GM19099 (cell line): ENCODE measurements around the gene PAQR4.

ENCODE experiments used
- POLR2A ChIP-seq: IDR thresholded peaks from 3 replicates; pipeline ENCODE4 v1.6.1; 2011; ENCODE audit warnings: low read depth; ENCODE audit not compliant: insufficient read length; ENCODE audit errors: extremely low read depth

Gene PAQR4

DNA sequence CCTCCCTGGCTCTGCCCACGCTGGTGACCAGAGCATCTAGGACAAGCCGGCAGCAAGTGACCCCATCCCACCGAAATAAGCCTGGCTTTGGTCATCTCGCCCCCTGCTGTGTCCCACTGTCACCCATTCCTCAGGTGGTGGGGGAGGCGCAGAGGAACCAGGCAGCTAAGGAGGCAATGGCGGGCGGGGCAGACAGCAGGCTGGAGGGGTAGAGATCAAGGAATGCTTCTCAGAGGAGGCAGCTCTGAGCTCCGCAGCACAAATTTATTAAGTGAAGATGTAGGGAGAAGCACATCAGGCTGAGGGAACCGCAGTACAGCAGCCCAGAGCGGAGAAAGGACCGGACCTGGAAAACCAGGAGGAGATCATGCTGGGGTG lies 12.6 kb upstream of the PAQR4 start:
- TF ChIP-seq POLR2A, result no peak

DNA sequence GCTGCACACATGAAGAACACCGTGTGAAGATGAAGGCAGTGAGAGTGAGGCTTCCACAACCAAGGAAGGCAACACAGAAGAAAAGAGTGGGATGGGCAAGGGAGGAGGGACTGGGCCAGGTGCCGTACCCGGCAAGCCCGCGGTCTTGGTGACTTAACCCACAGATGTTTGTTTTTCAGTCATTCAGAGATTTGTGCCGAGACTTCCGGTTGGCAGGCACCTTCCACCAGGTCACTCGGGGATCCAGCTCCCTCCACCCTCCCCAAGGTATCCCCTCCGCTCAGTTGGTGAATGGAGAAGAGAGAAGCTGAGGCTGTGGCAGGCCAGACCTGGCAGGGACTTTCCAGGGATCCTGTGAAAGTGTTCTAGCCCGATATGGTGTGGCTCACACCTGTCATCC lies 9.9 kb upstream of the PAQR4 start:
- no peak for TF ChIP-seq POLR2A

- no peak for TF ChIP-seq POLR2A
Observed at GRCh38 chr16:2960183-2961010, 8.8 kb upstream of the PAQR4 start.

DNA sequence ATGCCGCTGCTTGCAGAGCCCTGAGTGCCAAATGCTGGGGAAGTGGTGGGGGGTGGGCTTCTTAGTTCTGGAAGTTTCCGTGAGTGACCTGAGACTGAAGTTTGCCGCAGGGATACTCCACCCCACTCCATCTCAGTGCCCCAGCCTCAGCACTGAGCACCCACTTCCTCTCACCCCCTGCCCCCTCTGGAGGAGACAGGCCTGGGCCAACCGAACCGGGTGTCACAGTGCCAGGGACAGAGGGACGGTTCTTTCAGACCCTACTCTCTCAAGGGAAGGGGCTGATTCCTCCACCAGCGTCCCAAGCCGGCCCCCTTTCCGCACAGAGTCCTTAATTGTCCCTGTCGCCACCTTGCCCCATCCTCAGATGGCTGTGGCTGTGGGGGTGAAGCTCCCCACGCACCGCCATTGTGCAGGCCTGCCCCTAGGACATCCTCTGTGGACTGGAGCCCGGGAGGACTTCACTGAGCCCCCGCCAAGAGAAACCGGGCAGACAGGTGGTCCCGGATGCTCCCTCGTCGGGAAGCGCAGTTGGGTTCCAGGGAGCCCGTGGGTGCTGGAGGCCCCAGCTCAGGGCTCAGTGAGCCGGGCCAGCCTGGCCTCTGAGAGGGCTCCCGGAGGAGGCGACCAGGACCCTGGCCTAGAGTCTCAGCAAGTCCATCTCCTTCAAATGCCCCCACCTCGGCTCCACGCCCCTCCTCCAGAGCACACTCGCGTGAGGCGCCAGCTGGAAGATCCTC lies 6.6 kb upstream of the PAQR4 start:
- TF ChIP-seq POLR2A, result no peak

DNA sequence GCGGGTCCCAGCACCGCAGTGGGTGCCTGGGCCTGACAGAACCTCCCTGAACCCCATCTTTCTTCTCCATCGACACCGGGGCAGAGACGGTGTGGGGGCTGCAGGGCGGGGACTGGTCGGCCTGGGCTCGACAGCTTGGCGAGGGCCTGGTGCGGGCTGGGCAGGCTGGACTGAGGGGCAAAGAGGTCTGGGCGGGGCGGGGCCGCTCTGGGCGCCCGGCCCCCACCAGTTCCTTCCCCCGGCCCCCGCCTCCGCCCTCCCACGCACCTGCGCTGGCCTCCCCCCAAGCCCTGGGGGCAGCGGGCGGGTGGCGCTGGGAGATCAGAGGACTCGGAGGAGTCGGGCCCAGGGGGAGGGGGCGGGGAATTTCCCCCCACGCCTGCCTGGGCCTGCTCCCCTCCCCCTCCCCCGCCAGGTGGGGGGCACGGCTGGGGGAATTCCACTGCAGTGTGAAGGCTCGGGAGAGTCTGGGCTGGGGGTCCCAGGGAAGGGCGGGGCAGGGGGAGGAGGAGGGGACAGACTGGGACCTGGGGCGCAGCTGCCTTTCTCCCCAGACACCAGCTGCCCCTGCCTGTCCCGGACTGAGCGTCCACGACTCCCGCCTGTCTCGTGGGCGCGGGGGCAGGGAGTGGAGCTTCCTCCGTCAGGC lies 6.0 kb upstream of the PAQR4 start:
- no peak for TF ChIP-seq POLR2A

GRCh38 chr16:2963723-2964474 lies 5.2 kb upstream of the PAQR4 start, which contains the start of gene KREMEN2:
Gene KREMEN2 (plus strand): TSS chr16:2964275. CDS start chr16:2964521, 246 bp downstream.
- peak; percentile 47 for TF ChIP-seq POLR2A

DNA sequence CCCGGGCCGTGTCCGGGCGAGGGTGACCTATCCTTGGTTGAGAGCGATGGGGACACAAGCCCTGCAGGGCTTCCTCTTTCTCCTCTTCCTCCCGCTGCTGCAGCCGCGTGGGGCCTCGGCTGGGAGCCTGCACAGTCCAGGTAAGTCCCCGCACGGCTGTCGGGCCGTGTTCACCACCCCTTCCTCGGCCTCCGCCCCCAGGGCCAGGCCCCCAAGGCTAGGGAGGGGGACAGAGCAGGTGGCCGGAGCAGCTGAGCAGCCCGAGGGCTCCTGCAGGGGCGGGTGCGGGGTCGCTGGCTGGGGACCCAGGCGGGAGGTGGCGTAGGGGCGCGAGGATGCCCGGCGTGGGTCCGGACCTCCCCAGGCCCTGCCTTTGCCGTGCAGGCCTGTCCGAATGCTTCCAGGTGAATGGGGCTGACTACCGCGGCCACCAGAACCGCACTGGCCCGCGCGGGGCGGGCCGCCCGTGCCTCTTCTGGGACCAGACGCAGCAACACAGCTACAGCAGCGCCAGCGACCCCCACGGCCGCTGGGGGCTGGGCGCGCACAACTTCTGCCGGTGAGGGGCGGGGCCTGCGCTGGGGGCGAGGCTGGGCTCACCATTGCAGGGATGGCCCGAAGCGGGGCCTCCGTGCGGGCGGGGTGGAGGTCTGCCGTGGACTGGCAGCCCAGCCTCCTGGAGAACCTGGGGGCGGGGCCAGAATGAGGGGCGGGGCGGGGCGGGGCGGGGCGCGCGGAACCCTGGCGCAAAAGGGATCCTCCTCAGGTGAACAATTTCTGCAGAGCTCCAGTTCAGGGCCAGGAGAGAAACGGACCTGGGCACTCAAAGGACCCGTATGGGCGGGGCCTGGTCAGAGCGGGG lies 4.4 kb upstream of the PAQR4 start:
- TF ChIP-seq POLR2A, result peak; percentile 26

DNA sequence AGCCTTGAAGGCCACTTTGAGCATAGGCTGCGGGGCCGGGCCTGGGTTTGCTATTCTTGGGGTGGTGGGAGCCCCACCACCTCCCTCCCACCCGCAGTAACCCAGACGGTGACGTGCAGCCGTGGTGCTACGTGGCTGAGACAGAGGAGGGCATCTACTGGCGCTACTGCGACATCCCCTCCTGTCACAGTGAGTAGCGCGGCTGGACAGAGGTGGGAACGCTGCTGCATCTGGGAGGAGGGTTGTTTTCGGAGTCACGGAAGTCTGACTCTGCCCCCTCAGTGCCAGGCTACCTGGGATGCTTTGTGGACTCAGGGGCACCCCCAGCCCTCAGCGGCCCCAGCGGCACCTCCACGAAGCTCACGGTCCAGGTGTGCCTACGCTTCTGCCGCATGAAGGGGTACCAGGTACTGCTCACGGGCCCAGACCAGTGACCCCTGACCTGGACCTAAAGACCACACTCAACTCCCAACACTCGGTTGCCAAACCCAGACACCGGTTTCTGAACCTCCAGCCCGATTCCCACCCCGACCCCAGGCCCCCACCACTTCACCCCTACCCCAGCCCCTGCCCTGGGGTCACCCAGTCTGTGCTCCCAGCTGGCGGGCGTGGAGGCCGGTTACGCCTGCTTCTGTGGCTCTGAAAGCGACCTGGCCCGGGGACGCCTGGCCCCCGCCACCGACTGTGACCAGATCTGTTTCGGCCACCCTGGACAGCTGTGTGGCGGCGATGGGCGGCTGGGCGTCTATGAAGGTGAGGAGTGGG lies 2.9 kb upstream of the PAQR4 start:
- no peak for TF ChIP-seq POLR2A

GRCh38 chr16:2966808-2967191 lies 2.3 kb upstream of the PAQR4 start:
- no peak for TF ChIP-seq POLR2A

DNA sequence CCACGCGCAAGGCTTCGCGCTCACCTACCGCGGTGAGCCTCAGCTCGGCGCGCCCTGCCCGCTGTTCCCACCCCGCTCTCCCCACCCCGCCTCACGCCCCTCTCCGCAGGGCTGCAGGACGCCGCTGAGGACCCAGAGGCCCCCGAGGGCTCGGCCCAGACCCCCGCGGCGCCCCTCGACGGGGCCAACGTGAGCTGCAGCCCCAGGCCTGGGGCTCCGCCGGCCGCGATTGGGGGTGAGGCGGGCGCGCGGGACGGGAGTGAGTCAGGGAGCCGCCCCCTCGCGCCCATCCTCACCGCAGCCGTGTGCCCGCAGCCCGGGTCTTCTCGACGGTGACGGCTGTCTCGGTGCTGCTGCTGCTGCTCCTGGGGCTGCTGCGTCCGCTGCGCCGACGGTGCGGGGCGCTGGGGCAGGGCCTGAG lies 1.9 kb upstream of the PAQR4 start:
- TF ChIP-seq POLR2A, result no peak

- no peak for TF ChIP-seq POLR2A
Observed at GRCh38 chr16:2967721-2968161, 1.4 kb upstream of the PAQR4 start.

- TF ChIP-seq POLR2A, result peak; percentile 39
Observed at GRCh38 chr16:2968368-2968737, 795 bp upstream of the PAQR4 start.
